Skin of body (tissue), 2 donors: ENCODE results near the gene NID1. TPM values are rescaled to one million over a fixed set of nuclear protein-coding genes. Genes with fewer than 3 reads are reported as not detected.
"Not testable (repeated sequence)": the region's sequence is repeated elsewhere in the genome, so short reads cannot be mapped to it uniquely, and the experiment has no call there.

Source experiments
- DNase-seq: peaks from one replicate; lab custom pipeline; 2025; lab: John Stamatoyannopoulos, UW
- total RNA-seq: library from RNA; depleted of rRNA; stranded (reverse); fragments of >200 nt; gene quantifications from one replicate; pipeline ENCODE4 v1.2.3, GENCODE V29; 2014

NID1 gene
- total RNA-seq, 1 donor from 2014 or later = 85.2 TPM

- DNase-seq = no peak
Observed at GRCh38 chr1:236029428-236029940, 35.4 kb downstream of the NID1 start.

GRCh38 chr1:236027104-236027503 is 37.8 kb downstream of the NID1 start:
- DNase-seq = no peak

- no peak for DNase-seq
Observed at GRCh38 chr1:236025836-236026235, 39.1 kb downstream of the NID1 start.

GRCh38 chr1:236024641-236025040 is 40.2 kb downstream of the NID1 start:
- DNase-seq = no peak

GRCh38 chr1:236023926-236024565 is 40.8 kb downstream of the NID1 start:
- DNase-seq = no peak

GRCh38 chr1:236021424-236022135 is 43.3 kb downstream of the NID1 start:
- DNase-seq = peak; percentile 77

GRCh38 chr1:236020359-236021219 is 44.3 kb downstream of the NID1 start:
- no peak for DNase-seq

GRCh38 chr1:236018885-236019453 is 45.9 kb downstream of the NID1 start:
- peak; percentile 94 for DNase-seq

- no peak for DNase-seq
Observed at GRCh38 chr1:236016782-236017400, 48.0 kb downstream of the NID1 start.

GRCh38 chr1:236016083-236016482 is 48.8 kb downstream of the NID1 start:
- peak; percentile 65 for DNase-seq

GRCh38 chr1:236015539-236015938 is 49.4 kb downstream of the NID1 start:
- DNase-seq = no peak

- DNase-seq = no peak
Observed at GRCh38 chr1:236013330-236013729, 51.6 kb downstream of the NID1 start.

- DNase-seq = no peak
Observed at GRCh38 chr1:236011641-236012040, 53.2 kb downstream of the NID1 start.

GRCh38 chr1:236010443-236010842 is 54.4 kb downstream of the NID1 start:
- DNase-seq = no peak

- DNase-seq = peak; percentile 92
Observed at GRCh38 chr1:236009857-236010256, 55.0 kb downstream of the NID1 start.

GRCh38 chr1:236009191-236009590 is 55.7 kb downstream of the NID1 start:
- peak; percentile 72 for DNase-seq

GRCh38 chr1:236007781-236008180 is 57.1 kb downstream of the NID1 start:
- no peak for DNase-seq

GRCh38 chr1:236003058-236003457 is 61.8 kb downstream of the NID1 start:
- DNase-seq = not testable (repeated sequence)

- DNase-seq = no peak
Observed at GRCh38 chr1:236002572-236002971, 62.3 kb downstream of the NID1 start.

- DNase-seq = no peak
Observed at GRCh38 chr1:236002025-236002390, 62.9 kb downstream of the NID1 start.

GRCh38 chr1:236000781-236001180 is 64.1 kb downstream of the NID1 start:
- no peak for DNase-seq
